GM13976 (cell line): ENCODE data around the gene AP2B1.

Experiments used
- DNase-seq: peaks from one replicate; pipeline ENCODE4 v3.0.0; 2012; ENCODE audit warnings: low spot score
- CTCF ChIP-seq: IDR thresholded peaks from 2 replicates; pipeline ENCODE4 v1.5.1; 2012; ENCODE audit warnings: borderline replicate concordance, mild to moderate bottlenecking; ENCODE audit not compliant: insufficient read depth; ENCODE audit errors: extremely low read depth, missing control alignments, control extremely low read depth
- in situ Hi-C: fragments of 300-500 bp; cut with MboI; formaldehyde crosslinking; loops from one replicate; pipeline ENCODE4 v1.12.0; 2022; ENCODE audit warnings: low sequenced_read_pairs, mixed read lengths, inconsistent platforms; ENCODE audit not compliant: unreplicated experiment

AP2B1 gene

GRCh38 chr17:35666967-35667532 is 79.9 kb downstream of the AP2B1 start:
- no peak for TF ChIP-seq CTCF
- in situ Hi-C loops: no loop called here
- DNase-seq: no peak

GRCh38 chr17:35668802-35669201 is 81.7 kb downstream of the AP2B1 start:
- TF ChIP-seq CTCF: no peak
- in situ Hi-C loops: no loop called here
- DNase-seq: no peak

DNA sequence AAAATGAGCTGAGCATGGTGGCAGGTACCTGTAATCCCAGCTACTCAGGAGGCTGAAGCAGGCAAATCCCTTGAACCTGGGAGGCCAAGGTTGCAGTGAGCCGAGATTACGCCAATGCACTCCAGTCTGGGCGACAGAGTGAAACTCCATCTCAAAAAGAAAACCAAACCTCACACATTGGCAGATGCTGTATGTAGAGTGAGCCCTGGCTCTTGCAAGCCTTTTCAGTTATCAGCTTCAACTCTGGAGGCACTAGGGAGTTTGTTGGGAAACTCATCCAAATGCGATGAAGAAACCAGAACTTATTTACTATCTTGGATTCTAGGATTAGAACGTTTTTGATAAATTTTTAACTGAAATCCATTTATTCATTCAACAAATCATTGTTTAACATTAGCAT is 87.4 kb downstream of the AP2B1 start:
- in situ Hi-C loops: no loop called here
- DNase-seq: no peak
- TF ChIP-seq CTCF: no peak

DNA sequence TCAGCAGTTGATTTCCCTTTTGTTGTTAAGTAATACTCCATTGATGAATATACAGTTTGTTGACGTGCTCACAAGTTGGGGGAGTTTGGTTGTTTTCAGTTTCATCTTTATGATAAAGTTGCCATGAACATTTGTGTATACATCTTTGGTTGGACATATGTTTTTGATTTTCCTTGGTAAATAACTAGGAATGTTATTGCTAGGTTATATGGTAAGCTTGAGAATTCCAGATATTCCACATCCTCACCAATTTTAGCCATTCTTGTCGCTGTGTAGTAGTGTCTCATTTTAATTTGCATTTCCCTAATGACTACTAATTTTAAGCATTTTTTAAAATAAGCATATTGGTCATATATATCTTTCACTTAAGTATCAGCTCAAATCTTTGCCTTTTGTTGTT is 89.3 kb downstream of the AP2B1 start:
- in situ Hi-C loops: no loop called here
- TF ChIP-seq CTCF: no peak
- DNase-seq: no peak

- in situ Hi-C loops: no loop called here
- no peak for TF ChIP-seq CTCF
- DNase-seq: no peak
Measured at GRCh38 chr17:35679007-35679682, 92.0 kb downstream of the AP2B1 start.

GRCh38 chr17:35683591-35683990 is 96.5 kb downstream of the AP2B1 start:
- no peak for TF ChIP-seq CTCF
- in situ Hi-C loops: no loop called here
- no peak for DNase-seq
